ENCODE measurements around the gene OR10H5.
"Not testable (repeated sequence)": the region's sequence is repeated elsewhere in the genome, so short reads cannot be mapped to it uniquely, and the experiment has no call there.

Gene OR10H5, protein sequence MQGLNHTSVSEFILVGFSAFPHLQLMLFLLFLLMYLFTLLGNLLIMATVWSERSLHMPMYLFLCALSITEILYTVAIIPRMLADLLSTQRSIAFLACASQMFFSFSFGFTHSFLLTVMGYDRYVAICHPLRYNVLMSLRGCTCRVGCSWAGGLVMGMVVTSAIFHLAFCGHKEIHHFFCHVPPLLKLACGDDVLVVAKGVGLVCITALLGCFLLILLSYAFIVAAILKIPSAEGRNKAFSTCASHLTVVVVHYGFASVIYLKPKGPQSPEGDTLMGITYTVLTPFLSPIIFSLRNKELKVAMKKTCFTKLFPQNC

DNA sequence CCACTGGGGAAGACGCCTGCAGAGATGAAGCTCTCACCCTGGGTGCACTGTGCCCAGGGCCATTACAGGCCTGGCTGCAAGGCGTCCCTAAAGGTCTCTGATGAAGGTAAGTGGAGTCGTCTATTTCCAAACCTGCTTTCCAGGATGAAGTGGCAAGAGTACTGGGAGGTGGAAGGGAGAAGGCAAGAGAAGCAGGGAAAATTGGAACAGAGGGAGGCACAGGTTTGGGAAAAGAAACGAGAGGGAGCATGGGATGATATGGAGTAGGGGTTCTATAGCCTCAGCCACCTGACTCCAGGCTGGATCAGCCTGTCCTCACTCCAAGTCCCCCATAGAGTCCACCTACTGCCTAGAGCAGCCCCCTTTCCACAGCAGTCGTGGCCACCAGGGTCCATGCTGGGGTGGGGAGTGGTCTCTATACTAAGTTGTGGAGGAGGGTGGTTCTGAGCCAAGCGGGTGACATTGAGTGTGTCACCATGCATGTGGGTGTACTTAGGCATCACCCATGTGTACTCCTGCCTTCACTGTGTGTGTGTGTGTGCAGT is at the start of gene OR10H5:
OR10H5 (plus strand) TSS at position 51 of the 545 bp plus-strand sequence. CDS start 6,388 bp downstream, outside the sequence.
- no peak for DNase-seq

DNA sequence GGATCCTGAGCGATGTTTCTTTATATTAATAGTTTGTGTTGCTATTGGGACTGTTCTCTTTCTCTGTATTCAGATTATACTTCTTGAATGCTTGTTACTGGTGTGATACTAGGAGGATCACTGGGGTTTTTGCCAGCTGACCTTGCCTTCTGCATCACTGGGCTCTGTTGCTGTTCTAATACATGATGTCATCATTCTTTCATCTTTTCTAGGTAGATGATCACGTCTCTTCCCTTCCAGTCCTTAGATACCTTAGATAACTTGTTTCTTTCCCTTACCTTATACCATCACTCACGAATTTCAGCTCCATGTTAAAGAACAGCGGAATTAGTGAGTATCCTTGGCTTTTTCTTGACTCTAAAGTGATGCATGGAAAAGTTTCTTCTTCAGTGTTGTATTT is 49.7 kb upstream of the OR10H5 start, which contains the start of gene OR10H3:
OR10H3 (plus strand) TSS at position 264 of the 400 bp plus-strand sequence. CDS start 3,408 bp downstream, outside the sequence.
- DNase-seq, result no peak

DNA sequence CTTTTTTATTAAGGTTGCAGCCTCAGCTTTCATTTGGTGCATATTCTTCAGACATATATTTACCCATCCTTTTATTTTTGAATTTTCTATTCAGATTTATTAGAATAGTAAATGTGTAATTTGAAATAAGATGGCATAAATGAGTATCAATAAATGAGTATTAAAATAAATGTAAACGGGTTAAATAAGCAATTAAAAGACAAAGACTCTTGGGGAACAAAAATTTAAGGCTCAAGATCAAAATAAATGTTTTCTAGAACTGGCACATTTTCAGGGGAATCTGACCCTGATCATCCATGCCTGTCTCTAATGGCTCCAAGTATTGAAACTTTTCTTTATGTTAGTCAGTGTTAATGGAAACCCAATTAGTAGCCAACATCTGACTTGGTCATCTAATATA is 46.7 kb upstream of the OR10H5 start:
- no peak for DNase-seq

DNA sequence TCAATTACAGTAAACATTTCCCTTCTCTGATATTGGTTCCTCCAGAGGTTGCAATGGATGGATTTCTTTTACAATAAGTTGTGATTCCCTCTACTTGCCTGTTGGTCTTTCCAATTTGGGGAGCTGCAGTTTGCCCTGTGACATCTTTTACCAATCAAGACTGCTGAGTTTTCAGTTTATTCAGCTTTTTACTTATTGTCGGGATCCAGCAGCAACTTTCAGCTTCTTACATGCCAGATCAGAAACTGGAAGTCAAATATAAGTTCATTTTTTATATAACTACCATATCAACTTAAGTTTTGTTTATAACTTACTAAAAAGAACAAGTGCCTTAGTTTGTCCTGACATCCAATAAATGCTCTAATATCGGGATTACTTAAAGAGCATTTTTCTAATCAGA is 39.2 kb upstream of the OR10H5 start:
- no peak for DNase-seq

DNA sequence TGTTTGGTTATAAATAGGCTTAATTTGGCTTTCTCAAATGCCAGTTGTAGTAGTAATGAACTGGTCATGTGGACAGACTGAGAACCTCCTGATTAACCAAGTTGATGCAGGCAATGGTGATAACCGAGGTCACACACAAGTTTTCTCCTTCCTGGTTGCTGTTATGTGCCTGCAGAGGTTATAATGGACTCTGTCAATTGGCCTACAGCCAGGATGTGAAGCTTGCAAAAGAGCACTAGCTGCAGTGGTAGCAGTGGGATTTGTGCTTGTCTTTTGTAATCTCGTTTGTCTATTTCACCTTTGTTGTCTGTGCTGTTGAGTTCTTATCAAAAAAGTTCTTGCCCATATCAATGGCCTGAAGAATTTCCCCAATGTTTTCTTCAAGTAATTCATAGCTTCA is 29.1 kb upstream of the OR10H5 start:
- no peak for DNase-seq

DNA sequence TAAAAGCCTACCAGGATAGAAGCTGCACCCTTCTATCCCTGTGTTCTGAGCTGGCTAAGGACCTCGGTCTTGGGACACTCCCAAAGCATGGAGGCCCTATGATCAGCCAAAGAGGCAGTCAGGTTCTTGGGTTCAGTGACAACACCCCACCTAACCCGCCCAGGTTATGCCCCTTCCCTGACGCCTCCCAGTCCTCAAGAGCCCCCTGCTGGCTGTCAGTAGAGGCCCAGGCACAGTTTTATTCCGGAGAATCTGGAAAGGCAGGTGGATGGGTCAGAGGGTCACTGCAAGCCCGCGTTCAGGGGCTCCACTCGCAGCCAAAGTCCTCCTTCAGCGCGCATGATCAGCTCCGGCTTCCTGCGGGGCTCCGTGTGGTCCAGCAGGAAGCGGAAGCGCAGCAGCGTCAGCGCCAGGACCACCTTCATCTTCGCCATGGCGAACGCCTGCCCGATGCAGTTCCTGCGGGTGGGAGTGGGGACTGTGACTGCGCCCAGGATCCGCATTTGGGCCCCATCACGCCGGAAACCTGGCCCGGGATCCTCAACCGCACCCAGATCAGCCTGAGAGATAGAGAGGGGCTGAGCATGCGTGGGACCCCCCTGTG is 27.4 kb upstream of the OR10H5 start:
- DNase-seq, result no peak

DNA sequence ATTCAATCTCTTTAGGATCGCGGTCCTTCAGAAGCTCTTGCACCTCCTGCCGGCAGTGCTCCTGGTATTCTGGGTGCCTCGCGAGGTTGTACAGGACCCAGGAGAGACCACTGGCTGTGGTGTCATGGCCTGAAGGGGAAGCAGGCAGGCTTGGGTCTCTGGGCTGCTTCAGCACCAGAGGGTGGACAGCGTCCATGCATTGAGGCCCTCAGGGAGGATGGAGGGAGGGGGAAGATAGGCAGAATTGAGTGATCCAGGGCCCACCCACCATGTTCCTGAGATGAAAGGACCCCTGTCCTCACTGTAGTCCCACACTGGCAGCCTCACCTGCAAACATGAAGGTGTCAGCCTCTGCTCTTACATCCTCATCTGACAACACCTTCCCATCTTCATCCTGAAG is 17.9 kb upstream of the OR10H5 start:
- no peak for DNase-seq

DNA sequence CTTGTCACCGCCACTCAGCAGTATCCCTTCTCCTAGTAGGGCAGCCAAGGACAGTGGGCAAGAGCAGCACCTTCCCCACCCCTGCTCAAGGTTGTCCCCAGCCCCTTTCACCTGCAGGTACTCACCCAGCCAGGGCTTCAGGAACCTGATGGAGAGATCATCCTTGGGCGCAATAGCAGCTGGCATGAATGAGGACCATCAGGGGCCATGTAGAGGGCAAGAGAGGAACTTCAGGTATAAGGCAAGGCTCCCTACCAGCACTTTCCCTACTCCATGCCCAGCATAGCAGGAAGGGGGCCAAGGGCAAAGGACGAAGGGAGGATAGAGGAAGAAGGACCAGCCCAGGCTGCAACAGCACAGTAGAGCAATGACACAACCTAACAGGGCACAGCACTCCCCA is 13.3 kb upstream of the OR10H5 start:
- DNase-seq, result not testable (repeated sequence)

DNA sequence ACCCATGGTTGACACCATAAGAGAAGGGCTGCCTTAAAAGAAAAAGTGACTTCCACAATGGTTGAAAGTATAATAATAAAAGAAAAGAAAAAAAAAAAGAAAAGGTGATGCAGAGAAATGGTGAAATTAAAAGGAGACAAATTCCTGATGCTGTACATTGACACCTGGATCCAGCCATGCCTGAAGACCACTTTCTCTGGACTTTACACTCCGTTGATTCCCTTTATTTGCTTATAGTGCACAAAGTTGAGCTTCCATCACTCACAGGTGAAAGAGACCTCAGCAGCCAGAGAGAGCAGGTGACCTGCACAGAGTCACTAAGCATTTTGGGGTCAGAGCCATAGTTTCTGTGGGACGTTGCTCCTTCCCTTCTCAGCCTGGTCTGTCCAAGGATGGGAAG is 12.2 kb upstream of the OR10H5 start:
- no peak for DNase-seq

DNA sequence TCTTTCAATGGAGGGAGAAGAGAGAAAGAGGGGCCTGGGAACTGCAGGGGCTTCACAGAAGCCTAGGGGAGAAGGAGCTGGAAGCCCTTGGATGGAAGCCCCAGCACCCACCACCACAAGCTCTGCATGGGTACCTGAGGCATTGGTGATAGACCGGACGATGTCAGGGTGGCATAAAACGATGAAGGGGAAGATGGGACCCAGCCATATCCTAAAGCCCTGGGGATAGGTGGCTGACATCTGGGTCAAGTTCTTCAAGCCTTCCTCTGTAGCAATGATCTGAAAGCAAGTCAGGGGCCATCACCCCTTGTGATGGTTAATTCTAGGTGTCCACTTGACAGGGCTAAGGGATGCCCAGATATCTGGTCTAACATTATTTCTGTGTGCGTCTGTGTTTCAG is 11.2 kb upstream of the OR10H5 start:
- no peak for DNase-seq

DNA sequence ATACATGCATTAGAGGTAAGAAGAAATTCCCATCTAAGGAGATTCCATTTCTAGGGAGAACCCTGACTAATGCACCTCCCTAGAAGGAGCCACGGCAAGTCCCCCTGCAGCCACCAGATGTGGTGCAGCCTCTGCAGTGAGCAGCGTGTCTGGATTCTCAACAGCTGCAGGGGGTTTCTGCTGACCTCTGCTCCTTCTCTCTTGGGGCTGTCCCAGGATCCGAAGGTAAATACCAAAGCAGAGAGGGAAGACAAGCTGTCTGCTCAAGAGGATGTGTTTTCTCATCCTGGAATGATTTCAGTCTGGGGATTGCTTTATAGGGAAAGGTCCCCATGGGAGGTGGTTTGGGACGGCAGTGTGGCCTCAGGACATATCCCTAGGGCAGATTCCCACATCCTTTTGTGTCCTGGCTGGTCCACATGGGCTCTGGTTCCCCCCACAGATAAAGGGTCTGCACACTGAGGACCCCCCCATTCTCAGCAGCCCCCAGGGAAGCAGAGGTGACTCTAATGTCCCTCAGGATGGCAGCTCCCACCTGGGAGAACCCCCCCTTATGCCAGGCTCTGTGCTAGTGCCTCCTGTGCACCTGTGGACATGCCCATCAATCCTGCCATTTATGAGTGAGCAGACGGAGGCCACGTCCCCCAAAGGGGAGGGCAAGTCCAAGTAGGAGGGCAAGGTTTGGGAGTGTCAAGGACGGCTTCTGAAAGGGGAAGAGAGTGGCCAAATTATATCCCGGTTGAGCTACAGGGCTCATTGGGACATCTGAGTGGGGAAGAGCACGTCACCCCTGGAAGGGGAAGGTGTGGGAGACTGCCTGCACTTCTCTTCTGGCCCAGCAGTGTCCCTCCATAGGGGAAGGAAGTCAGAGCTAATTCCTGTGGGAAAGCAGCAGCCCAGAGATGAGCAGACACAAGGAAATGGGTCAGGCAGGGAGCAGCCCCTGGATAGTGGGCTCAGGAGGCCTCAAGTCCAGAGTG is 10.2 kb upstream of the OR10H5 start:
- DNase-seq, result no peak

DNA sequence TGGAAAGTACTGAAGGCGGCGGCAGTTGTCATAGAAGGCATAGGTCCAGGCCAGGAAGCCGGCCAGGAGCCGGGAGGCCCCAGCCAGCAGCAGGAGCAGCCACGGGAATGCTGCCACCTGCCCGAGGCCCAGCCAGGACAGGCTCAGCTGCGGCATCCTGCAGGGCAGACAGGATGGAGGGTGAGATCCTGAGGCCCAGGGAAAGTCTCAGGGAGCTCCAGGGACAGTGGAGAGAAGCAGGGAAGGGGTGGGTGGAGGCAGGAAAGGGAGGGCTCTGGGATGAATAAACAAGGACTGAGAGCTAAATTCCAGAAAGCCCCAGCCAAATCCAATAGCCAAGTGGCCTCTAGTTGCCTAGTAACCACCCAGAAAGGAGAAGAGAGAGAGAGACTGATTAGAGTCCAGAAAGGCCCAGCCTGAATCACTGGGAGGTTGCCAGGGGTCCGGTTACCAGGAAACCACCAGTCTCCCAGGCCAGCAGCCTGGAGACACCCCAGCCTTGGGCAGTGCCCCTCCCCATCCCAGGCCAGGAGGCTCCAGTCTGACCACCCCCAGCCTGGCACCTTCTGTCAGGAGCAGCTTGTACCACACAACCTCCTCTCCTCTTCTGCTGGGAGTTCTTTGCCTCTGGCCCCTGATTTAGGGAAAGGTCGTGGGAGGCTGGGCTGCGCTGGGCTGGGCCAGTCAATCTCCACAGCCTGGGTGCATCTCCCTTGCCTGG is 7.5 kb upstream of the OR10H5 start:
- no peak for DNase-seq

DNA sequence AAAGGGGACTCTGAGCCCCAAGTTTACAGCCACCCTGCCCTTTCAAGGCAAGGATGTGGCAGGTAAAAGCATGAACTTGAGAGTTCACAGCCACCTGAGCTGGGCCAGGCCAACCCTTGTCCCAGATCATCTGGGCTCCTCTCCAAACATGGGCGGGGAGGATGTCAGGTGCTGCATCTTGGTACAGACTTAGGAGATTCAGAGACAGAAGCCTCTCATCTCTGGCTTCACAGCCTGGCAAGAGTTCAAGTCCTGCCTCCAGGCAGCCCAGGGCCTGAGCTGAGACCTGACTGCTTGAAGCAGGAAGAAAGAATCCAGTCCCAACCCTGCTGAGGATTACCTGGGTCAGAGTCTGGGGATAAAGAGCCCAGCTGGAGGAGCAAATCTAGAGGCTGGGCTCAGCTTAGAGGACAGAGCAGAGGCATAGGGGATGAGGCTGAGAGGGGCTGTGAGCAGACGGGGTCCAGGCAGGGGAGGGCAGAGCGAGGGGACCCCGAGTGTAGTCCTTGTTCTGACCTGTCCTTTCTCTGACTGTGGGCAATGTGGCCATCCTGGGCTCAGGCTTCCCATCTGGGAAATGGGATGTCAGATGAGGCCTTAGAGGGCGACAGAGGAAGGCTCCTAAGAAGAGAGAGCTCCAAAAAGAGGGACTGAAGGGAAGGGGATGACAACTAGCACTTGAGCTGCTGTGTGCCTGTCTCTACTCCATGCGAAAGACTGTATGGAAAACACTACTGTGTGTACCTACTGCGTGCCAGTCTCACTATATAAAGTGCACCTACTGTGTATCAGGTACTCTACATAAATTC is 6.6 kb upstream of the OR10H5 start:
- DNase-seq, result no peak

DNA sequence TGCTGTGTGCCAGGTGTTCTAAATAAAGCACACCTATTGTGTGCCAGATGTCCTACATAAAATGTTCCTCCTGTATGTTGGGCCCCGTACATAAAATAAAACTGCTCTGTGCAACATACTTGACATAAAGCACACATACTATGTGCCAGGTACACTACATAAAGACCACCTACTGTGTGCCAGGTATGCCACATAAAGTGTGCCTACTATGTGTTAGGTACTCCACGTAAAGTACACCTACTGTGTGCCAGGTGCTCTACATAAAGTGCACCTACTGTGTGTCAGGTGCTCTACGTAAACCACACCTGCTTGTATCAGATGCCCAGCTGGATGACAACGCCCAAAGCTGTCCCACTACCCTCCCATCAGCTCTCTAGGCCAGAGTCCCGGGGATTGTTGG is 5.8 kb upstream of the OR10H5 start:
- no peak for DNase-seq

DNA sequence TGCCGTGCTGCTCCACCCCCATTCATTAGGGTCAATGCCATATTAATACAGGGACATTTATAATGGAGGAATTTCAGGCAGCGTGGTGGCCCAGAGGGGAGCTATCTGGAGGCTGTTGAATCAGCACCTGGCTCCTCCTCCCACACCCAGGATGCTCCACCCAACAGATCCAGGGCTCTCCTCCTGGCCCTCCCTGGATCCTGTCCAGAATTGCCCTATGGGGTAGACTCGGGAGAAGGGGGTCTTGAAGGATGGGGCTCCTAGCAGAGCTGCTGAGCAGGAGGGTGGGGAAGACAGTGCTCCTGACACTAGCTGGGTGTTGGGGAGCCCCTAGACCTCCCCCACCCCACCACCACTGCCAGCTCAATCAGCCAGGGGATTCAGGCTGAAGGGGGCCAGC is 5.2 kb upstream of the OR10H5 start:
- DNase-seq, result no peak

DNA sequence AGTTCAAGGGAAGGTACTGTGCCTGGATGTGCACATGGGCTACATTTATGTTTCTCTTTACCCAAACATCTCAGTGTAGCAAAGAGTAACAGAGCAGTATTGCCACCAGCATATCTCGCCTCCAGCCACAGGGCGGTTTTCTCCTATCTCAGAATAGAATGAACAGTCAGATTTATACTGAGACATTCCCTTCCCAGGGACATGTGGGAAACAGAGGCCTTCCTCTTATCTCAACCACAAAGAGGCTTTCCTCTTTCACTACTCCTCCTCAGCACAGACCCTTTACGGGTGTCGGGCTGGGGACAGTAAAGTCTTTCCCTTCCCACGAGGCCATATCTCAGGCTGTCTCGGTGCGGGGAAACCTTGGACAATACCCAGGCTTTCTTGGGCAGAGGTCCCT is 4.6 kb upstream of the OR10H5 start:
- DNase-seq, result not testable (repeated sequence)

DNA sequence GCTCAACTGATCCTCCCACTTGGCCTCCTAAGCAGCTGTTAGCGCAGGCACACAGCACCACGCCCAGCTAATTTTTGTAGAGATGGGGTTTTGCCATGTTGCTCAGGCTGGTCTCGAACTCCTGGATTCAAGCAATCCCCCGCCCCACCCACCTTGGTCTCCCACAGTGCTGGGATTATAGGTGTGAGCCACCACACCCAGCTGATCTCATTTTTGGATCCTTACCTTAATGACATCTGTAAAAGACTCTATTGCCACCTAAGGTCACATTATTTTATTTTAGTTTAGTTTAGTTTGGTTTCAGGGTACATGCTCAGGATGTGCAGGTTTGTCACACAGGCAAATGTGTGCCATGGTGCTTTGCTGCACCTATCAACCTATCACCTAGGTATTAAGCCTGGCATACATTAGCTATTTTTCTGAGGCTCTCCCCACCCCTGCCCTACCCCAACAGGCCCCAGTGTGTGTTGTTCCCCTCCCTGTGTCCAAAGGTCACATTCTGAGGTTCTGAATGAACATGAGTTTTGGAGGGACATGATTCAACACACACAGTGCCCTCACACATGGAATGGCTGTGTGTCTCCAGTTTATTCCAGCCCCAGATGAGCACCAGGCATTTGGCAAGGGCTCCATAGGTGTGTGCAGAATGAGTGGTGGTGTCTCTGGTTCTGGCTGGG is 1.3 kb downstream of the OR10H5 start:
- no peak for DNase-seq

DNA sequence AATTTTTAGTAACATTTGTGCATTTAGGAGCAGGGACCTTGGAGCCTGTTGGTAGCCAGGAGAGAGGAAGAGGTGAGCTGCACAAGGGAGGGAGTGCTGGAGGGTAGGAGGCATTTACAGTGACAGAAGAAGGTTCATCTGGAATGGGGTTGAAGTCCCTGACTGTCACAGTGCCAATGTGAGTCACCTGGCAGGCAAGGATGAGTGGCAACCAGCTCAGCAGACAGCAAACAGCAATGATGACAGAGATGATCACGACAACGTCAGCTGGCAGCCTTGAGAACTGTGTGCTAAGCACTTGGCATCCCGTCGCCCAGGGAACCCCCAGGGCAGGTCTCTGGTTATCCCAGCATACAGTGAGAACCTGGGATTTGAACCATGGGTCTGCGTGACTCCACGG is 2.6 kb downstream of the OR10H5 start:
- DNase-seq, result no peak

DNA sequence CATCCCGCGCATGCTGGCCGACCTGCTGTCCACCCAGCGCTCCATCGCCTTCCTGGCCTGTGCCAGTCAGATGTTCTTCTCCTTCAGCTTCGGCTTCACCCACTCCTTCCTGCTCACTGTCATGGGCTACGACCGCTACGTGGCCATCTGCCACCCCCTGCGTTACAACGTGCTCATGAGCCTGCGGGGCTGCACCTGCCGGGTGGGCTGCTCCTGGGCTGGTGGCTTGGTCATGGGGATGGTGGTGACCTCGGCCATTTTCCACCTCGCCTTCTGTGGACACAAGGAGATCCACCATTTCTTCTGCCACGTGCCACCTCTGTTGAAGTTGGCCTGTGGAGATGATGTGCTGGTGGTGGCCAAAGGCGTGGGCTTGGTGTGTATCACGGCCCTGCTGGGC is 6.8 kb downstream of the OR10H5 start:
- not testable (repeated sequence) for DNase-seq

DNA sequence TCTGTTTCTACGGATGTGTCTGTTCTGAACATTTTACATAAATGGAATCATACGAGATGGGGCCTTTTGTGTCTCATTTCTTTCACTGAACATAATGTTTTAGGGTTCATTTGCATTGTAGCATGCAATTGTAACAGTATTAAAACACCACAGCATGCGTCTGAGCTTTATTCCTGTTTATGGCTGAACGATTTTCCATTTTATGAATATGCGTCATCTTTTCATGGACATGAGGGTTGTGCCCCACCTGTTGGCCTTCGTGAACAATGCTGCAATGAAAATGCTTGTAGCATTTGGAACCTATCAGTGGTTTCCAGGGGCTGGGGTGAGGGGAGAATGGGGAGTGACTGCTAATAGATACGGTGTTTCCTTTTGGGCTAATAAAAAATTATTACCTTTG is 22.9 kb downstream of the OR10H5 start:
- DNase-seq, result no peak

DNA sequence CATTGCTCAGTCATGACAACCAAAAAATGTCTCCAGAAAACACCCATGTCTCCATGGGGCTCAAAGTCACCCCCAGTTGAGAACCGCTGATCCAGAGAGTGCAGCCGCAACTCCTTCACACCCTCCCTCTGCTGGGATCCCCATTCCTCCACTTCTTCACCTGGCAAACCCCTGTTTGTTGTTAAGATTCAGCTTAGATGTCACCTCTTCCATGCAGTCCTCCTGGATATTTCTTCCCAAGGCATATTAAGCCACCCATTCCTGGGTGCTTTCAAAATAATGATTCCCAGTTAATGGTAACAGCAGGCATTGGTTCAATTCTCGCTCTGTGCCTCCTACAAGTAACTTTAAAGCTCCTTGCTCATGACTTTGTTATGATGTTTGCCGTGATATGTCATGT is 24.0 kb downstream of the OR10H5 start:
- no peak for DNase-seq
